Keratinocyte (primary cell): Measurements from ENCODE around the gene CYTH1.

Source experiments
- EZH2 ChIP-seq: IDR thresholded peaks from one replicate; pipeline ENCODE4 v1.6.1; 2012; ENCODE audit warnings: inconsistent platforms, mild to moderate bottlenecking, low read length, moderate library complexity
- TF ChIP-seq, protein P1 (sequence below), 3 experiments: IDR thresholded peaks in 1 of 3; conservative IDR thresholded peaks in 1 of 3; optimal IDR thresholded peaks in 1 of 3; 2 replicates in 2 of 3; 3 replicates in 1 of 3; pipeline versions ENCODE3 to v1.5.1; 2011; ENCODE audit warnings: low read length in 3 of 3, mild to moderate bottlenecking in 3 of 3, moderate library complexity in 2 of 3, control low read depth in 1 of 3, inconsistent platforms in 1 of 3; ENCODE audit not compliant: insufficient read depth in 2 of 3; ENCODE audit errors: extremely low read depth in 1 of 3

DNA sequence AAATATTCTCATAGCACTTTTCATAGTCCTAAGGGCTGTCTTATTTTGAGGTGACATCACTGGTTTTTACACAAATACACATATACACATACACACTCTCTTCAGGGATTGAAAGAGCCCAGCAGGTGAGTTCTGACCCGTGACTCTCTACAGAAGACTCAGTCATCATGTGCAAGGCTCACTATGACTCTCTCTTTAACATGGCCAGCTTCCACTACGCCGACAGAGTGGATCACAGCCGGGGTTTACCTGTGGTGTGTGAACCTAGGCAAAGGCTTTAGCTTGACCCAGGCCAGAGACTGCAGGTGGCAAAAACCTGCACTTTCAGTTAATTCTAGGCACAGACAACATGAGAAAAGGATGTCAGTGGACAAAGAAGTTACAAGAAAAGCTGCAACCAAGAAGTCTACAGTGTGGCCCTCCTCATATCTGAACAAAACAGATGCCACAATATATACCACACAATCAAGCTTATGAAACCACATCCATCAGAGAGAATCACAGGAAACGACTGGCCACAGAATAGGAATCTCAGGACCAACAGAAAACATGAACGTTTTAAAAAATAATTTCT lies 56.5 kb downstream of the CYTH1 start:
- TF ChIP-seq, protein P1, sequence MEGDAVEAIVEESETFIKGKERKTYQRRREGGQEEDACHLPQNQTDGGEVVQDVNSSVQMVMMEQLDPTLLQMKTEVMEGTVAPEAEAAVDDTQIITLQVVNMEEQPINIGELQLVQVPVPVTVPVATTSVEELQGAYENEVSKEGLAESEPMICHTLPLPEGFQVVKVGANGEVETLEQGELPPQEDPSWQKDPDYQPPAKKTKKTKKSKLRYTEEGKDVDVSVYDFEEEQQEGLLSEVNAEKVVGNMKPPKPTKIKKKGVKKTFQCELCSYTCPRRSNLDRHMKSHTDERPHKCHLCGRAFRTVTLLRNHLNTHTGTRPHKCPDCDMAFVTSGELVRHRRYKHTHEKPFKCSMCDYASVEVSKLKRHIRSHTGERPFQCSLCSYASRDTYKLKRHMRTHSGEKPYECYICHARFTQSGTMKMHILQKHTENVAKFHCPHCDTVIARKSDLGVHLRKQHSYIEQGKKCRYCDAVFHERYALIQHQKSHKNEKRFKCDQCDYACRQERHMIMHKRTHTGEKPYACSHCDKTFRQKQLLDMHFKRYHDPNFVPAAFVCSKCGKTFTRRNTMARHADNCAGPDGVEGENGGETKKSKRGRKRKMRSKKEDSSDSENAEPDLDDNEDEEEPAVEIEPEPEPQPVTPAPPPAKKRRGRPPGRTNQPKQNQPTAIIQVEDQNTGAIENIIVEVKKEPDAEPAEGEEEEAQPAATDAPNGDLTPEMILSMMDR (optimal IDR thresholded peaks at IDR 0.05 in 1 of 3, IDR thresholded peaks at IDR 0.05 in 1 of 3, conservative IDR thresholded peaks at IDR 0.05 in 1 of 3; ENCODE audit: extremely low read depth in 1 of 3, insufficient read depth in 2 of 3, low read length in 3 of 3) = no peak
- no peak for TF ChIP-seq EZH2
